NCI-H1092 (cell line): ENCODE data around the gene KIF1B.
A peak's percentile ranks its signal among the peaks of the same experiment; 100 is the strongest.

ENCODE experiments used
- DNase-seq: peaks from one replicate; lab custom pipeline; 2025; lab: John Stamatoyannopoulos, UW

KIF1B gene

DNA sequence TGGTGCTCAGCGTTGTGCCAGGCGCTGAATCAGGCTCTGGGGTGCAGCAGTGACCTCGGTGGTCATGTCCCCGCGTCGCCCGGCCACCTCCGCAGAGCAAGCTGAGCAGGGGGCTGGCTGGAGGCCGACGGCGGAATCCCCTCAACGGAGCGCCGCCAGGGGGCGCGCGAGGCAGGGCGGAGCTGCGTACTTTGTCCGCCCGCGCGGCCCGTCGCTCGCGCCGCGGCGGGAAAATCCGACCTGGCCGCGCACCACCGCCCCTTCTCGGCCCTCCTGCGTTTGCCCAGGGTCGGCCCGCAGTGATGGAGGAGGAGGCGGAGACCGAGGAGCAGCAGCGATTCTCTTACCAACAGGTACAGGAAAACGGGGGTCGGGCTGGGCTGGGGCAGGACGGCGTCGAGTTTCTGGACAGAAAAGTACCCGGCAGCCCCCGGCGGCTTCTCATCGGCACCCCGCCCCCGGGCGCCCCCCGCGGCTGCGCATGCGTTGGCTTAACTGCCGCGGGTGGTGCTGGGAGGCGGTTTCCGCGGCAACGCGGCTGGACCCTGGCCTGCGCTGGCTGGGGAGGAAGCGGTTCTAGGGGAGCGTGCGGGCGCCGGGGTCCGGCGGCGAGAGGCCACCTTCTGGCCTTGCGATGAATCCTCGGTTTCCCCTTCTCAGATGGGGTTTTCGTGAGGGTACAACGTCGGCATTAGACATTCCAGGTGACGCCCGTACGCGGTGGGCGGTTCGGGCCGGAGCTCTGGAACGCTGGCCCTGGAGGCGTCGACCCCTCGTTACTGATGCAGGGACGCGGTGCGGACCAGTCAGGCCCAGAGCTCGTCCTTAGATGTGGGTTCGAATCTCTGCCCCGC, 220.1 kb downstream of the KIF1B start, which contains the start of gene CENPS:
TSS of gene CENPS (plus strand) at position 218 of the 854 bp plus-strand sequence. CDS start at position 303, 85 bp downstream.
- peak; percentile 77 for DNase-seq
